Stomach (tissue), 9 donors: Measurements from ENCODE around the gene TMTC3. TPM values are rescaled to one million over a fixed set of nuclear protein-coding genes. Genes with fewer than 3 reads are reported as not detected.

Source experiments
- DNase-seq, 2 donors: peaks; one replicate each; pipeline versions ENCODE4 v3.0.0 to v3.0.0-alpha.2; 2013 to 2019
- H3K27ac ChIP-seq, 5 donors: fragments of 200-600 bp in 4 of 5; sonication (generic) in 4 of 5; one replicate each; pipeline ENCODE4 v1.5.1; 2013 to 2019; ENCODE audit warnings: mild to moderate bottlenecking in 1 of 5, moderate library complexity in 1 of 5
- H3K27me3 ChIP-seq, 3 donors: fragments of 200-600 bp; sonication (generic); one replicate each; pipeline ENCODE4 v1.5.1; 2017 to 2019; ENCODE audit warnings: mixed run types in 1 of 3
- H3K36me3 ChIP-seq, 4 donors: fragments of 200-600 bp; sonication (generic); 1 replicate in 3 of 4; 2 replicates in 1 of 4; pipeline ENCODE4 v1.5.1; 2016 to 2019
- H3K4me1 ChIP-seq, 4 donors: fragments of 200-600 bp; sonication (generic); one replicate each; pipeline ENCODE4 v1.5.1; 2016 to 2019
- H3K4me3 ChIP-seq, 4 donors: fragments of 200-600 bp; sonication (generic) in 3 of 4; one replicate each; pipeline ENCODE4 v1.5.1; 2016 to 2019; ENCODE audit warnings: mild to moderate bottlenecking in 1 of 4
- H3K9me3 ChIP-seq, 4 donors: fragments of 200-600 bp; sonication (generic); one replicate each; pipeline ENCODE4 v1.5.1; 2016 to 2019
- CTCF ChIP-seq, 7 experiments: fragments of 450-650 bp in 4 of 7; fragments of 200-600 bp in 3 of 7; sonication (generic) in 3 of 7; IDR thresholded peaks; one replicate each; pipeline ENCODE4 v1.5.1; 2016 to 2019; ENCODE audit warnings: antibody characterized with exemption in 7 of 7, control low read depth in 2 of 7, mild to moderate bottlenecking in 1 of 7
- EP300 ChIP-seq: sonication (generic); formaldehyde crosslinking; IDR thresholded peaks from one replicate; pipeline ENCODE4 v1.6.1; 2017; ENCODE audit warnings: antibody characterized with exemption
- POLR2A ChIP-seq, 4 donors: fragments of 450-650 bp; IDR thresholded peaks; one replicate each; pipeline ENCODE4 v1.6.1; 2016; ENCODE audit warnings: antibody characterized with exemption in 4 of 4, control low read depth in 2 of 4, mild to moderate bottlenecking in 1 of 4, moderate library complexity in 1 of 4
- POLR2AphosphoS5 ChIP-seq, 3 donors: sonication (generic); formaldehyde crosslinking; IDR thresholded peaks; one replicate each; pipeline ENCODE4 v1.6.1; 2016; ENCODE audit warnings: antibody characterized with exemption in 3 of 3
- WGBS, 5 donors: extraction: QIAGEN DNeasy Blood & Tissue Kit in 3 of 5; methylation state at CpG; one replicate each; pipeline versions ENCODE4 v1.1.5 to v1.1.7; 2013 to 2018; 5-methylcytosine and 5-hydroxymethylcytosine counted together
- intact Hi-C: fragments of 100-400 bp; cut with DNase I; formaldehyde crosslinking; loops from one replicate; pipeline ENCODE4 v1.15.1; 2023; ENCODE audit warnings: low total_unique reads
- polyA plus RNA-seq, 3 donors: library from polyadenylated mRNA; stranded (reverse); fragments of 200-250 nt; gene quantifications; one replicate each; pipeline ENCODE4 v1.2.3, GENCODE V29; 2013
- total RNA-seq, 5 donors: library from RNA; depleted of rRNA; stranded (reverse); fragments of >200 nt; gene quantifications; one replicate each; pipeline versions ENCODE4 v1.1.0 to v1.2.3, GENCODE V29; 2014 to 2016
- donor health status: healthy with polysubstance abuse.
- donor health status: Bipolar disorder and iron deficiency.
- donor health status: healthy.

Gene TMTC3
- total and polyA plus RNA-seq, 8 donors = 1.7 to 33.6 (median 3.4) TPM

- H3K9me3 ChIP-seq = no peaks in the 10 kb centered on the region
- H3K4me1 ChIP-seq = peaks cover 0 to 16% (median 6%) of the 10 kb centered on the region in 4 donors
- no peaks in the 10 kb centered on the region for H3K27me3 ChIP-seq
- no peak for TF ChIP-seq POLR2AphosphoS5 (IDR thresholded peaks at IDR 0.05)
- TF ChIP-seq EP300 = no peak
- TF ChIP-seq CTCF (IDR thresholded peaks at IDR 0.05) = no peak
- no peak for TF ChIP-seq POLR2A (IDR thresholded peaks at IDR 0.05)
- no peak for DNase-seq
- WGBS, 5 donors = 92 to 100% (median 98%) methylated on average over 2 of the region's 2 CpGs
- H3K36me3 ChIP-seq = no peaks in the 10 kb centered on the region
- H3K27ac ChIP-seq = no peak overlapping the region
- intact Hi-C loops = loop anchor here (10.0 kb wide), 1 partner anchor 845 kb away; no protein-coding TSS in a partner anchor
- H3K4me3 ChIP-seq = no peak overlapping the region
Observed at GRCh38 chr12:88150063-88150462, 8.0 kb downstream of the TMTC3 start.

GRCh38 chr12:88153959-88154358 lies 11.9 kb downstream of the TMTC3 start:
- Histone ChIP-seq H3K9me3 (no peaks in the 10 kb centered on the region), H3K4me3 (no peak overlapping the region), H3K36me3 (peaks cover 0 to 7% (median 0%) of the 10 kb centered on the region in 4 donors), H3K4me1 (peaks cover 0 to 8% (median 2%) of the 10 kb centered on the region in 4 donors), H3K27me3 (no peaks in the 10 kb centered on the region), H3K27ac (no peak overlapping the region)
- intact Hi-C loops = loop anchor here (10.0 kb wide), 1 partner anchor 841 kb away; no protein-coding TSS in a partner anchor
- WGBS, 5 donors = 70 to 78% (median 72%) methylated on average over 3 of the region's 3 CpGs
- peak in 1 of 2 donors; percentile 54 for DNase-seq
- TF ChIP-seq CTCF (IDR thresholded peaks at IDR 0.05) (peak in 4 of 7 experiments; percentile 11 to 27 (median 16)), EP300 (no peak), POLR2AphosphoS5 (IDR thresholded peaks at IDR 0.05) (no peak)

GRCh38 chr12:88156075-88156654 lies 14.1 kb downstream of the TMTC3 start:
- Histone ChIP-seq H3K36me3 (peaks cover 0 to 17% (median 9%) of the 10 kb centered on the region in 4 donors), H3K9me3 (no peaks in the 10 kb centered on the region), H3K27me3 (no peaks in the 10 kb centered on the region), H3K27ac (no peak overlapping the region), H3K4me1 (peaks cover 0 to 8% (median 2%) of the 10 kb centered on the region in 4 donors), H3K4me3 (no peak overlapping the region)
- no peak for DNase-seq
- TF ChIP-seq POLR2AphosphoS5 (IDR thresholded peaks at IDR 0.05) (no peak), EP300 (no peak), POLR2A (IDR thresholded peaks at IDR 0.05) (no peak), CTCF (IDR thresholded peaks at IDR 0.05) (no peak)
- intact Hi-C loops = loop anchor here (10.0 kb wide), 1 partner anchor 839 kb away; no protein-coding TSS in a partner anchor
- 92 to 98% (median 96%) methylated on average over 1 of the region's 1 CpG for WGBS, 5 donors

GRCh38 chr12:88163371-88163770 lies 21.3 kb downstream of the TMTC3 start:
- no peak for DNase-seq
- intact Hi-C loops = no loop called here

More at GRCh38 chr12:88163371-88163770, 21.3 kb downstream of the TMTC3 start:
- TF ChIP-seq CTCF (IDR thresholded peaks at IDR 0.05) = no peak
- TF ChIP-seq EP300 = no peak
- no peak for TF ChIP-seq POLR2AphosphoS5 (IDR thresholded peaks at IDR 0.05)
- TF ChIP-seq POLR2A (IDR thresholded peaks at IDR 0.05) = no peak
- WGBS, 5 donors = 88 to 98% (median 96%) methylated on average over 2 of the region's 2 CpGs
- Histone ChIP-seq H3K27ac (no peak overlapping the region), H3K27me3 (no peaks in the 10 kb centered on the region), H3K9me3 (no peaks in the 10 kb centered on the region), H3K36me3 (peaks cover 3 to 55% (median 51%) of the 10 kb centered on the region in 4 donors), H3K4me3 (no peak overlapping the region), H3K4me1 (no peaks in the 10 kb centered on the region)
